H9 (cell line): ENCODE results near the gene SCGB1A1. TPM values are rescaled to one million over a fixed set of nuclear protein-coding genes. Genes with fewer than 3 reads are reported as not detected.

ENCODE experiments used
- DNase-seq: peaks from one replicate; pipeline ENCODE4 v3.0.0-alpha.2; 2017
- H2AFZ ChIP-seq: one replicate; pipeline ENCODE4 v1.6.1; 2013; ENCODE audit warnings: mild to moderate bottlenecking, low read length, control low read depth, moderate library complexity
- H2AK5ac ChIP-seq: 2 replicates; pipeline ENCODE4 v1.6.1; 2013; ENCODE audit warnings: low read length, control low read depth, mixed read lengths; ENCODE audit not compliant: insufficient read length
- H2BK120ac ChIP-seq: one replicate; pipeline ENCODE4 v1.6.1; 2013; ENCODE audit warnings: low read depth, mild to moderate bottlenecking, low read length, control low read depth, inconsistent platforms; ENCODE audit not compliant: poor library complexity, severe bottlenecking
- H2BK12ac ChIP-seq: 2 replicates; pipeline ENCODE4 v1.6.1; 2013; ENCODE audit warnings: low read length, control low read depth, mixed read lengths, low read depth; ENCODE audit not compliant: insufficient read length
- H2BK15ac ChIP-seq: 2 replicates; pipeline ENCODE4 v1.6.1; 2013; ENCODE audit warnings: low read depth, low read length, control low read depth
- H2BK20ac ChIP-seq: one replicate; pipeline ENCODE4 v1.6.1; 2013; ENCODE audit warnings: low read depth, mild to moderate bottlenecking, low read length, control low read depth, inconsistent platforms; ENCODE audit not compliant: poor library complexity, severe bottlenecking
- H2BK5ac ChIP-seq: 2 replicates; pipeline ENCODE4 v1.6.1; 2013; ENCODE audit warnings: low read length, control low read depth, mixed read lengths; ENCODE audit not compliant: insufficient read length
- H3K14ac ChIP-seq: 2 replicates; pipeline ENCODE4 v1.6.1; 2013; ENCODE audit warnings: low read length, control low read depth; ENCODE audit not compliant: insufficient read depth
- H3K18ac ChIP-seq: 2 replicates; pipeline ENCODE4 v1.6.1; 2013; ENCODE audit warnings: low read depth, mild to moderate bottlenecking, mixed read lengths, low read length, control low read depth; ENCODE audit not compliant: insufficient read length
- H3K23ac ChIP-seq: 2 replicates; pipeline ENCODE4 v1.6.1; 2013; ENCODE audit warnings: low read length, control low read depth, mixed read lengths, low read depth; ENCODE audit not compliant: insufficient read length
- H3K23me2 ChIP-seq: 2 replicates; pipeline ENCODE4 v1.6.1; 2013; ENCODE audit warnings: low read depth, mild to moderate bottlenecking, mixed read lengths, low read length, control low read depth; ENCODE audit not compliant: insufficient read length, poor library complexity, severe bottlenecking
- H3K27ac ChIP-seq: 2 replicates; pipeline ENCODE4 v1.5.1; 2013; ENCODE audit warnings: low read length, control low read depth, mixed read lengths, low read depth; ENCODE audit not compliant: insufficient read length
- H3K27me3 ChIP-seq: 2 replicates; pipeline ENCODE4 v1.6.1; 2013; ENCODE audit warnings: low read length, control low read depth, inconsistent platforms; ENCODE audit not compliant: insufficient read depth
- H3K4ac ChIP-seq: 2 replicates; pipeline ENCODE4 v1.6.1; 2013; ENCODE audit warnings: low read depth, mild to moderate bottlenecking, control low read depth, inconsistent platforms, low read length, moderate library complexity
- H3K4me1 ChIP-seq: 2 replicates; pipeline ENCODE4 v1.6.1; 2013; ENCODE audit warnings: low read length, control low read depth, inconsistent platforms; ENCODE audit not compliant: insufficient read depth
- H3K4me2 ChIP-seq: 2 replicates; pipeline ENCODE4 v1.6.1; 2013; ENCODE audit warnings: low read length, control low read depth, mixed read lengths; ENCODE audit not compliant: insufficient read length, insufficient read depth
- H3K56ac ChIP-seq: 2 replicates; pipeline ENCODE4 v1.6.1; 2013; ENCODE audit warnings: low read depth, mild to moderate bottlenecking, mixed read lengths, low read length, control low read depth; ENCODE audit not compliant: insufficient read length
- H3K79me1 ChIP-seq: 2 replicates; pipeline ENCODE4 v1.6.1; 2013; ENCODE audit warnings: low read depth, mild to moderate bottlenecking, moderate library complexity, low read length, control low read depth, inconsistent platforms; ENCODE audit not compliant: insufficient read depth, poor library complexity, severe bottlenecking
- H3K79me2 ChIP-seq: 2 replicates; pipeline ENCODE4 v1.6.1; 2013; ENCODE audit warnings: low read length, control low read depth, inconsistent platforms; ENCODE audit not compliant: insufficient read depth
- H3K9ac ChIP-seq: 2 replicates; pipeline ENCODE4 v1.6.1; 2013; ENCODE audit warnings: low read length, control low read depth, mixed read lengths; ENCODE audit not compliant: insufficient read length; ENCODE audit errors: extremely low read depth
- H3K9me3 ChIP-seq: one replicate; pipeline ENCODE4 v1.6.1; 2013; ENCODE audit warnings: low read depth, low read length, inconsistent platforms; ENCODE audit not compliant: control insufficient read depth
- H3T11ph ChIP-seq: one replicate; pipeline ENCODE4 v1.6.1; 2013; ENCODE audit warnings: mild to moderate bottlenecking, low read length, control low read depth, inconsistent platforms
- H4K20me1 ChIP-seq: one replicate; pipeline ENCODE4 v1.6.1; 2013; ENCODE audit not compliant: control insufficient read depth, insufficient read length, insufficient read depth
- H4K5ac ChIP-seq: 2 replicates; pipeline ENCODE4 v1.6.1; 2013; ENCODE audit warnings: low read depth, mild to moderate bottlenecking, mixed read lengths, low read length, control low read depth; ENCODE audit not compliant: insufficient read length
- H4K8ac ChIP-seq: replicated peaks from 2 replicates; pipeline ENCODE4 v1.6.1; 2013; ENCODE audit warnings: low read length, control low read depth, mixed read lengths, low read depth; ENCODE audit not compliant: insufficient read length
- H4K91ac ChIP-seq: 2 replicates; pipeline ENCODE4 v1.6.1; 2013; ENCODE audit warnings: low read depth, mild to moderate bottlenecking, moderate library complexity, mixed read lengths, low read length, control low read depth; ENCODE audit not compliant: insufficient read length
- H3K27ac Mint-ChIP-seq, 3 experiments: 2 replicates in 2 of 3; 3 replicates in 1 of 3; pipeline ENCODE4 v1.8.0; 2020 to 2021; ENCODE audit warnings: mixed read lengths in 3 of 3, mild to moderate bottlenecking in 1 of 3, moderate library complexity in 1 of 3
- H3K27me3 Mint-ChIP-seq: 2 replicates; pipeline ENCODE4 v1.8.0; 2021; ENCODE audit warnings: low read depth, mild to moderate bottlenecking, moderate library complexity, mixed read lengths
- H3K36me3 Mint-ChIP-seq, 3 experiments: 2 replicates in 2 of 3; 3 replicates in 1 of 3; pipeline ENCODE4 v1.8.0; 2020 to 2021; ENCODE audit warnings: low read depth in 3 of 3, mixed read lengths in 3 of 3; ENCODE audit not compliant: insufficient read depth in 1 of 3
- H3K4me1 Mint-ChIP-seq, 2 experiments: 2 replicates each; pipeline ENCODE4 v1.8.0; 2020; ENCODE audit warnings: mixed read lengths in 2 of 2
- H3K4me3 Mint-ChIP-seq, 2 experiments: 2 replicates in 1 of 2; 3 replicates in 1 of 2; pipeline ENCODE4 v1.8.0; 2020 to 2021; ENCODE audit warnings: mild to moderate bottlenecking in 2 of 2, mixed read lengths in 2 of 2, moderate library complexity in 1 of 2
- H3K9me3 Mint-ChIP-seq, 2 experiments: 2 replicates in 1 of 2; 3 replicates in 1 of 2; pipeline ENCODE4 v1.8.0; 2020; ENCODE audit warnings: mild to moderate bottlenecking in 2 of 2, mixed read lengths in 2 of 2, moderate library complexity in 1 of 2
- WGBS: extraction: QIAGEN DNeasy Blood & Tissue Kit; methylation state at CpG from one replicate; pipeline ENCODE4 v1.1.7; 2013; ENCODE audit warnings: missing lambda C conversion rate, low lambda C conversion rate, mixed read lengths; ENCODE audit not compliant: insufficient read length; ENCODE audit errors: extremely low coverage; 5-methylcytosine and 5-hydroxymethylcytosine counted together
- total RNA-seq: library from RNA; stranded (reverse); gene quantifications from 2 replicates; pipeline ENCODE4 v1.2.1, GENCODE V29; 2021
- TF ChIP-seq, protein P1 (sequence below): fragments of 200-600 bp; sonication (generic); conservative IDR thresholded peaks from 3 replicates; pipeline ENCODE4 v1.8.0; 2021; ENCODE audit warnings: antibody characterized with exemption, mild to moderate bottlenecking

Gene SCGB1A1
- total RNA-seq, 1 experiment from 2014 or later, result not detected

DNA sequence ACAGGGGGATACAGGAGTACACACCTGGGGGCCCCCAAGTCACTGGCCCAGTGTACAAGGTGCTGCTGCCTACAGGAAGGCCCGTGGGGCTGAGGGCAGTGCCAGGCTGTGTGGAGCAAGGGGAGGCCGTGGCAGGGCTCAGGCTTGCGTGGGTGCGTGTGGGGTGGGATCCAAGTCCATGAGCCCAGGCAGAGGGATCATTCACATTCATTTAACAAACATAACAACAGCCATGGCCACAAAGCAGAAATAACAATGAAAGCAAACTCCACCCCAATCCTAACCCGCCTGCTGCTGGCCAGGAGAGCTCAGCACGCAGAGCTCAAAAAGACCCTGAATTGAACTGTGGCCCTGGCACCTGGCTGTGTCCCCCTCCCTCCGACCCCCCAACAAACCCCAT lies 17.0 kb upstream of the SCGB1A1 start:
- H2BK20ac ChIP-seq, result no peak overlapping the region
- H4K5ac ChIP-seq, result no peak overlapping the region
- H3K4ac ChIP-seq, result no peak overlapping the region
- no peaks in the 10 kb centered on the region for H3K79me2 ChIP-seq
- H3K56ac ChIP-seq, result no peak overlapping the region
- no CpG with 5 or more reads among the region's 7 CpGs for WGBS
- Mint-ChIP-seq H3K9me3 (no peaks in the 10 kb centered on the region), H3K4me1 (peaks cover 19 to 42% of the 10 kb centered on the region in 2 experiments), H3K4me3 (no peak overlapping the region), H3K27ac (peak overlapping the region in 2 of 3 experiments; percentile 55 to 59; a peak in 1 of 7 replicates), H3K36me3 (no peaks in the 10 kb centered on the region; a peak in 1 of 7 replicates), H3K27me3 (peaks cover 4% of the 10 kb centered on the region)
- no peak overlapping the region for H2AFZ ChIP-seq
- no peaks in the 10 kb centered on the region for H3K23me2 ChIP-seq
- no peak overlapping the region for H2AK5ac ChIP-seq
- no peak overlapping the region for H4K8ac ChIP-seq
- H3K18ac ChIP-seq, result peak overlapping the region; percentile 7
- H3K9me3 ChIP-seq, result no peaks in the 10 kb centered on the region
- H3K4me1 ChIP-seq, result no peaks in the 10 kb centered on the region
- no peak overlapping the region for H3K9ac ChIP-seq
- H3K27ac ChIP-seq, result no peak overlapping the region
- H3K14ac ChIP-seq, result no peak overlapping the region
- H2BK12ac ChIP-seq, result no peak overlapping the region
- no peak overlapping the region for H4K91ac ChIP-seq
- H3T11ph ChIP-seq, result no peak overlapping the region
- H3K23ac ChIP-seq, result no peak overlapping the region
- TF ChIP-seq, protein P1, sequence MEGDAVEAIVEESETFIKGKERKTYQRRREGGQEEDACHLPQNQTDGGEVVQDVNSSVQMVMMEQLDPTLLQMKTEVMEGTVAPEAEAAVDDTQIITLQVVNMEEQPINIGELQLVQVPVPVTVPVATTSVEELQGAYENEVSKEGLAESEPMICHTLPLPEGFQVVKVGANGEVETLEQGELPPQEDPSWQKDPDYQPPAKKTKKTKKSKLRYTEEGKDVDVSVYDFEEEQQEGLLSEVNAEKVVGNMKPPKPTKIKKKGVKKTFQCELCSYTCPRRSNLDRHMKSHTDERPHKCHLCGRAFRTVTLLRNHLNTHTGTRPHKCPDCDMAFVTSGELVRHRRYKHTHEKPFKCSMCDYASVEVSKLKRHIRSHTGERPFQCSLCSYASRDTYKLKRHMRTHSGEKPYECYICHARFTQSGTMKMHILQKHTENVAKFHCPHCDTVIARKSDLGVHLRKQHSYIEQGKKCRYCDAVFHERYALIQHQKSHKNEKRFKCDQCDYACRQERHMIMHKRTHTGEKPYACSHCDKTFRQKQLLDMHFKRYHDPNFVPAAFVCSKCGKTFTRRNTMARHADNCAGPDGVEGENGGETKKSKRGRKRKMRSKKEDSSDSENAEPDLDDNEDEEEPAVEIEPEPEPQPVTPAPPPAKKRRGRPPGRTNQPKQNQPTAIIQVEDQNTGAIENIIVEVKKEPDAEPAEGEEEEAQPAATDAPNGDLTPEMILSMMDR, result no peak
- no peak overlapping the region for H2BK5ac ChIP-seq
- H3K79me1 ChIP-seq, result no peaks in the 10 kb centered on the region
- H3K27me3 ChIP-seq, result no peaks in the 10 kb centered on the region
- no peak overlapping the region for H2BK15ac ChIP-seq
- H3K4me2 ChIP-seq, result no peak overlapping the region
- no peaks in the 10 kb centered on the region for H4K20me1 ChIP-seq
- H2BK120ac ChIP-seq, result no peak overlapping the region
- no peak for DNase-seq
